Naive thymus-derived CD4-positive, alpha-beta T cell (primary cell): ENCODE results near the gene GPR141. TPM values are rescaled to one million over a fixed set of nuclear protein-coding genes. Genes with fewer than 3 reads are reported as not detected.

Experiments used
- ATAC-seq: fragments of 150-1000 bp; cut with Tn5 transposase; 2 replicates; pipeline ENCODE4 v1.10.0; 2021; ENCODE audit warnings: mild to moderate bottlenecking, moderate library complexity
- CTCF ChIA-PET: fragments of 350-600 bp; sonication (Branson Sonifier 250); formaldehyde crosslinking; loops from one replicate; lab custom pipeline; 2021; ENCODE audit warnings: antibody characterized with exemption; lab: Charles Lee
- POLR2A ChIA-PET: fragments of 350-600 bp; sonication (Branson Sonifier 250); formaldehyde crosslinking; loops from one replicate; lab custom pipeline; 2021; ENCODE audit warnings: antibody characterized with exemption, inconsistent platforms; lab: Charles Lee
- DNase-seq, 9 donors: peaks; one replicate each; pipeline versions ENCODE4 v3.0.0 to v3.0.0-alpha.2; 2020 to 2022; ENCODE audit warnings: mixed read lengths in 1 of 9
- H3K27ac ChIP-seq: one replicate; pipeline ENCODE4 v1.7.0; 2013; ENCODE audit warnings: mild to moderate bottlenecking, low read depth, low read length, moderate library complexity
- H3K27me3 ChIP-seq, 2 donors: one replicate each; pipeline ENCODE4 v1.7.0; 2013; ENCODE audit warnings: low read length in 2 of 2, mild to moderate bottlenecking in 2 of 2, moderate library complexity in 2 of 2; ENCODE audit not compliant: control insufficient read depth in 2 of 2, insufficient read depth in 2 of 2
- H3K36me3 ChIP-seq, 3 experiments: 1 replicate in 2 of 3; 2 replicates in 1 of 3; pipeline ENCODE4 v1.7.0; 2013; ENCODE audit warnings: low read length in 3 of 3, mild to moderate bottlenecking in 3 of 3, moderate library complexity in 1 of 3; ENCODE audit not compliant: insufficient read depth in 3 of 3, control insufficient read depth in 2 of 3
- H3K4me1 ChIP-seq, 2 donors: one replicate each; pipeline ENCODE4 v1.7.0; 2013; ENCODE audit warnings: low read length in 2 of 2, mild to moderate bottlenecking in 2 of 2, moderate library complexity in 1 of 2; ENCODE audit not compliant: control insufficient read depth in 2 of 2, insufficient read depth in 2 of 2
- H3K4me3 ChIP-seq: 2 replicates; pipeline ENCODE4 v1.7.0; 2013; ENCODE audit warnings: mild to moderate bottlenecking, low read length
- H3K9me3 ChIP-seq, 3 experiments: 1 replicate in 2 of 3; 2 replicates in 1 of 3; pipeline ENCODE4 v1.7.0; 2013; ENCODE audit warnings: low read length in 3 of 3; ENCODE audit not compliant: control insufficient read depth in 2 of 3
- H3K27ac Mint-ChIP-seq, 9 donors: one replicate each; pipeline ENCODE4 v1.8.0; 2020 to 2022; ENCODE audit warnings: mixed read lengths in 9 of 9, mild to moderate bottlenecking in 8 of 9, moderate library complexity in 5 of 9, inconsistent platforms in 2 of 9
- H3K27me3 Mint-ChIP-seq, 5 donors: one replicate each; pipeline ENCODE4 v1.8.0; 2021 to 2022; ENCODE audit warnings: mixed read lengths in 5 of 5, mild to moderate bottlenecking in 1 of 5
- H3K36me3 Mint-ChIP-seq, 5 donors: one replicate each; pipeline ENCODE4 v1.8.0; 2020 to 2022; ENCODE audit warnings: mixed read lengths in 5 of 5, mild to moderate bottlenecking in 3 of 5, inconsistent platforms in 1 of 5
- H3K4me1 Mint-ChIP-seq, 7 donors: one replicate each; pipeline ENCODE4 v1.8.0; 2020 to 2022; ENCODE audit warnings: mixed read lengths in 7 of 7, mild to moderate bottlenecking in 3 of 7, inconsistent platforms in 1 of 7
- H3K4me3 Mint-ChIP-seq, 10 donors: one replicate each; pipeline ENCODE4 v1.8.0; 2020 to 2022; ENCODE audit warnings: mild to moderate bottlenecking in 10 of 10, mixed read lengths in 10 of 10, moderate library complexity in 6 of 10, inconsistent platforms in 2 of 10
- H3K9me3 Mint-ChIP-seq, 11 donors: one replicate each; pipeline ENCODE4 v1.8.0; 2020 to 2022; ENCODE audit warnings: mixed read lengths in 11 of 11, mild to moderate bottlenecking in 4 of 11, inconsistent platforms in 1 of 11, moderate library complexity in 1 of 11
- intact Hi-C, 2 donors: fragments of 100-400 bp; cut with micrococcal nuclease; formaldehyde crosslinking; loops; one replicate each; pipeline ENCODE4 v1.15.1; 2023
- polyA plus RNA-seq, 2 donors: library from polyadenylated mRNA; unstranded; fragments of 300-500 nt; fragmentation: Illumina TruSeq; gene quantifications; one replicate each; pipeline ENCODE4 v1.2.3, GENCODE V29; 2021
- total RNA-seq, 6 experiments: library from RNA in 5 of 6; stranded (reverse) in 5 of 6; gene quantifications; 1 replicate in 5 of 6; 2 replicates in 1 of 6; pipeline ENCODE4 v1.2.3 and lab custom pipeline; 2021 to 2026

GPR141 gene
- total and polyA plus RNA-seq, 7 experiments from 2014 or later: 0.38 to 16.4 (median 1.1) TPM; not detected in 4

DNA sequence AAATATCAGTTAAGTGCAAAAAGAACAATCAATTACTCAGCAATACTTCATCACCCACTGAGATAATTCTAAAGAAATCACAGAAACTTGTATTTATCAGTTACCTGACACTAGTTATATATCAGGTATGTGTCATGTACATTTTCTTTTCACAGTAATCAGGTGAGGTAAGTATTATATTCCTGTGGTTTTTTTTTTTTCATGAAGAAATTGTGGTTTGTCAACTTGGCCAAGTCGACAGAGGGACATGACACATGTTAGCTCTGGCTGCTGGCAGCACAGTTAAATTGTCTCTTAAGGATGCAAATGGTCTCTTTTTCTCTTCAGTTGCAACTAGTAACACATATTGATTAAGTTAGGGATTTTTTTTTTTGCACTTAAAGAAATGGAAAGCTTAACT is 13.7 kb upstream of the GPR141 start:
- intact Hi-C loops: no loop called here
- Mint-ChIP-seq H3K9me3 (peaks cover 0 to 3% (median 0%) of the 10 kb centered on the region in 11 donors), H3K4me1 (peaks cover 0 to 10% (median 0%) of the 10 kb centered on the region in 7 donors), H3K27ac (no peak overlapping the region), H3K4me3 (no peak overlapping the region), H3K27me3 (peaks cover 0 to 30% (median 7%) of the 10 kb centered on the region in 5 donors), H3K36me3 (no peaks in the 10 kb centered on the region)
- no peak overlapping the region for H3K27ac ChIP-seq
- H3K36me3 ChIP-seq: no peaks in the 10 kb centered on the region
- ATAC-seq (no peak), DNase-seq (no peak)
- POLR2A ChIA-PET: no interaction called here
- CTCF ChIA-PET: interaction anchor here (1.2 kb wide), 1 partner anchor 59 kb away, joined by 3 read pairs; no protein-coding TSS in a partner anchor
- no peaks in the 10 kb centered on the region for H3K4me1 ChIP-seq
- no peak overlapping the region for H3K4me3 ChIP-seq
- H3K27me3 ChIP-seq: no peaks in the 10 kb centered on the region
- H3K9me3 ChIP-seq: no peaks in the 10 kb centered on the region

DNA sequence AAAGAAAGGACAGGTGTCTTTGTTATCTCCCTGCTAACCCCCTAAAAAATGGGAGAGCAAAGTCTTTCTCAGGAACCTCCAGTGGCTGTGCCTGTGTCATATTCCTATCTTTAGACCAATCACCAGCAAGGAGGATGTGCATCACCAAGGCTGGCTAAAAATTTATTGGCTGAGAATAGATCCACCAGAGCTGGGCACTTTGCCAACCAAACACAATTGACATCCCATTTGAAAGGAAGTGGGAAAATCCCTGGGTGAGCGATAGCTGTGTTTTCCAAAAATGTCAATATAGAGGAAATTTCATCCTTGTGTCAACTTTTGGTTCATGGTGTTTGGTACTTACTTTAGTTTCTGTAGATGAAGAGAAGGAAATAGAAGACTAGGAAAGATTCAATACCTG is 13.1 kb upstream of the GPR141 start:
- ChIA-PET CTCF (interaction anchor here (1.2 kb wide), 1 partner anchor 59 kb away, joined by 3 read pairs; no protein-coding TSS in a partner anchor), POLR2A (no interaction called here)
- Mint-ChIP-seq H3K27me3 (peaks cover 1 to 33% (median 5%) of the 10 kb centered on the region in 5 donors), H3K4me3 (no peak overlapping the region), H3K9me3 (peaks cover 0 to 3% (median 0%) of the 10 kb centered on the region in 11 donors), H3K36me3 (no peaks in the 10 kb centered on the region), H3K4me1 (peaks cover 0 to 9% (median 0%) of the 10 kb centered on the region in 7 donors), H3K27ac (no peak overlapping the region)
- intact Hi-C loops: no loop called here
- Histone ChIP-seq H3K36me3 (no peaks in the 10 kb centered on the region), H3K4me3 (no peak overlapping the region), H3K4me1 (no peaks in the 10 kb centered on the region), H3K27ac (no peak overlapping the region), H3K27me3 (no peaks in the 10 kb centered on the region), H3K9me3 (no peaks in the 10 kb centered on the region)
- DNase-seq (no peak), ATAC-seq (no peak)

DNA sequence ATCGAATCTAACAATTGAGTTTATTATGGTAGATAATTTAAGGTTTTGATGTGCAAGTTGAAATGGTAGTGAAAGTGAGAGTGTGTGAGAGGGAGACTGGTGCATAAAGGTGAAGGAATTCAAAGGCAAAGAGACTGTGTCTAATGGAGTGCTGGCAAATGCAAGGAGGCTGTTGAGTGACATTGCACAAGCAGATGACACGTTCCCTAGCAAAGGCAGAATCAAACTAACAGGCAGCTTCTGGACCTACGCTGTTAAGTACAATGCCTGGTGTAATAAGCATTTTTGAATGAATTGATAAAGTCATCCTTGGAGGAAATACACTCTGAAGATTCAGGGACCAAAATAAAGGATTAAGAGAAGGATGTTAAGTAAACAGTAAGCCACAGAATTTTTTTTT is 11.7 kb upstream of the GPR141 start:
- Mint-ChIP-seq H3K27me3 (peaks cover 0 to 25% (median 5%) of the 10 kb centered on the region in 5 donors), H3K36me3 (no peaks in the 10 kb centered on the region), H3K27ac (no peak overlapping the region), H3K9me3 (peaks cover 0 to 3% (median 0%) of the 10 kb centered on the region in 11 donors), H3K4me1 (peaks cover 0 to under 1% (median 0%) of the 10 kb centered on the region in 7 donors), H3K4me3 (no peak overlapping the region)
- H3K36me3 ChIP-seq: no peaks in the 10 kb centered on the region
- DNase-seq (no peak), ATAC-seq (no peak)
- no peaks in the 10 kb centered on the region for H3K27me3 ChIP-seq
- intact Hi-C loops: no loop called here
- no peak overlapping the region for H3K27ac ChIP-seq
- CTCF ChIA-PET: no interaction called here
- no peaks in the 10 kb centered on the region for H3K9me3 ChIP-seq
- H3K4me1 ChIP-seq: no peaks in the 10 kb centered on the region
- no peak overlapping the region for H3K4me3 ChIP-seq
- POLR2A ChIA-PET: no interaction called here

- H3K27me3 ChIP-seq: no peaks in the 10 kb centered on the region
- intact Hi-C loops: no loop called here
- no peak overlapping the region for H3K27ac ChIP-seq
- POLR2A ChIA-PET: no interaction called here
- Mint-ChIP-seq H3K36me3 (no peaks in the 10 kb centered on the region), H3K4me3 (no peak overlapping the region), H3K4me1 (no peaks in the 10 kb centered on the region), H3K27me3 (peaks cover 0 to 29% (median 6%) of the 10 kb centered on the region in 5 donors), H3K9me3 (peaks cover 0 to 3% (median 0%) of the 10 kb centered on the region in 11 donors), H3K27ac (no peak overlapping the region)
- no peaks in the 10 kb centered on the region for H3K36me3 ChIP-seq
- no peaks in the 10 kb centered on the region for H3K9me3 ChIP-seq
- CTCF ChIA-PET: no interaction called here
- ATAC-seq: no peak
- no peaks in the 10 kb centered on the region for H3K4me1 ChIP-seq
- DNase-seq: no peak
- no peak overlapping the region for H3K4me3 ChIP-seq
Observed at GRCh38 chr7:37672926-37673325, 10.6 kb upstream of the GPR141 start.

DNA sequence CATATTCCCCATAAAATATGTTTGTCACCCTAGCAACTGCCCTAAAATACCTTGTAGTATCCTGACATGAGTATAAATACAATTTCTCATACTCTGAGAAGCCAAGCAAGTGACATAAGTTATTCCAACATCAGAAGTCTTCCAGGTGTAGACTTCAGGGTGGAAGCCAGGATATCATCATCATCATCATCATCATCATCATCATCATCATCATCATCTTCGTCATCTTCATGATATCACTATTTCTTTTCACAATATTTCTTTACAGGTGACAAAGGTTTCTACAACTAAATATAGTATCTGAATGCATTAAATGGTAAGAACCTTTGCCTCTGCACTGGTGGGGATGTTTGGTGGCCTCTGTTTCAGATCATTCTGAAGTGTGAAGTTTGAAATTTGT is 10.0 kb upstream of the GPR141 start:
- Mint-ChIP-seq H3K27me3 (peaks cover 0 to 30% (median 6%) of the 10 kb centered on the region in 5 donors), H3K9me3 (peaks cover 0 to 3% (median 0%) of the 10 kb centered on the region in 11 donors), H3K4me3 (no peak overlapping the region), H3K27ac (no peak overlapping the region), H3K4me1 (no peaks in the 10 kb centered on the region), H3K36me3 (no peaks in the 10 kb centered on the region)
- no peaks in the 10 kb centered on the region for H3K36me3 ChIP-seq
- H3K27ac ChIP-seq: no peak overlapping the region
- DNase-seq (no peak), ATAC-seq (no peak)
- intact Hi-C loops: no loop called here
- no peak overlapping the region for H3K4me3 ChIP-seq
- ChIA-PET CTCF (no interaction called here), POLR2A (no interaction called here)
- H3K27me3 ChIP-seq: no peaks in the 10 kb centered on the region
- H3K4me1 ChIP-seq: no peaks in the 10 kb centered on the region
- H3K9me3 ChIP-seq: no peaks in the 10 kb centered on the region

DNA sequence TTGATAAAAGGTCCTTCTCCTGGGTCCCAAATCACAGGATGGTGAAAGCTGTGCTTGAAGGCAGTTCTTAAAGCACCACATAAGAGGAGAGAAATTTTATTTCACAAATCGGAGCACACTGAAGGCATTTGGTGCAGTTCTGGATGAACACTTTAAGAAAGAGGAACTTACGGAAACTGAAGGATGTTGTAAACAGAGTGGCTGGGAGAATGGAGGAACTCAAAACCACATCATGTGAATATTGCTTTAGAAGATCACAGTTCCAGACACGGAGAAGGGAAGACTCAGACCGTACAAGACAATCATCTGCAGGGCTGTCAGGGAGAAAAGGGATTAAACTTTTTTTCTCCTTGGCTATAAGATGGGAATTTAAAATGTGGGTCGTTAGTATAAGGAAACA is 9.0 kb upstream of the GPR141 start:
- Histone ChIP-seq H3K36me3 (no peaks in the 10 kb centered on the region), H3K4me1 (no peaks in the 10 kb centered on the region), H3K9me3 (no peaks in the 10 kb centered on the region), H3K4me3 (no peak overlapping the region), H3K27ac (no peak overlapping the region), H3K27me3 (no peaks in the 10 kb centered on the region)
- Mint-ChIP-seq H3K36me3 (no peaks in the 10 kb centered on the region), H3K9me3 (peaks cover 0 to 1% (median 0%) of the 10 kb centered on the region in 11 donors), H3K4me1 (no peaks in the 10 kb centered on the region), H3K27me3 (peaks cover 0 to 34% (median 7%) of the 10 kb centered on the region in 5 donors), H3K27ac (no peak overlapping the region), H3K4me3 (no peak overlapping the region)
- DNase-seq (no peak), ATAC-seq (peak; percentile 87)
- intact Hi-C loops: no loop called here
- CTCF ChIA-PET: no interaction called here
- POLR2A ChIA-PET: no interaction called here

GRCh38 chr7:37675749-37676148 is 7.8 kb upstream of the GPR141 start:
- no peak for ATAC-seq
- DNase-seq: no peak
- Histone ChIP-seq H3K27me3 (no peaks in the 10 kb centered on the region), H3K27ac (no peak overlapping the region), H3K9me3 (no peaks in the 10 kb centered on the region), H3K4me3 (no peak overlapping the region), H3K4me1 (no peaks in the 10 kb centered on the region), H3K36me3 (no peaks in the 10 kb centered on the region)
- POLR2A ChIA-PET: no interaction called here
- intact Hi-C loops: no loop called here
- no peak overlapping the region for H3K27ac Mint-ChIP-seq
- H3K36me3 Mint-ChIP-seq: no peaks in the 10 kb centered on the region
- peaks cover 0 to 39% (median 19%) of the 10 kb centered on the region in 5 donors for H3K27me3 Mint-ChIP-seq
- H3K4me1 Mint-ChIP-seq: no peaks in the 10 kb centered on the region
- H3K9me3 Mint-ChIP-seq: peaks cover 0 to 1% (median 0%) of the 10 kb centered on the region in 11 donors
- no peak overlapping the region for H3K4me3 Mint-ChIP-seq
- CTCF ChIA-PET: no interaction called here
